ENCODE data around the gene ARID5A. TPM values are rescaled to one million over a fixed set of nuclear protein-coding genes. Genes with fewer than 3 reads are reported as not detected.
A peak's percentile ranks its signal among the peaks of the same experiment; 100 is the strongest.
"Not testable (repeated sequence)": the region's sequence is repeated elsewhere in the genome, so short reads cannot be mapped to it uniquely, and the experiment has no call there.

ARID5A gene
- total RNA-seq, 1 donor from 2014 or later: 9.7 TPM

DNA sequence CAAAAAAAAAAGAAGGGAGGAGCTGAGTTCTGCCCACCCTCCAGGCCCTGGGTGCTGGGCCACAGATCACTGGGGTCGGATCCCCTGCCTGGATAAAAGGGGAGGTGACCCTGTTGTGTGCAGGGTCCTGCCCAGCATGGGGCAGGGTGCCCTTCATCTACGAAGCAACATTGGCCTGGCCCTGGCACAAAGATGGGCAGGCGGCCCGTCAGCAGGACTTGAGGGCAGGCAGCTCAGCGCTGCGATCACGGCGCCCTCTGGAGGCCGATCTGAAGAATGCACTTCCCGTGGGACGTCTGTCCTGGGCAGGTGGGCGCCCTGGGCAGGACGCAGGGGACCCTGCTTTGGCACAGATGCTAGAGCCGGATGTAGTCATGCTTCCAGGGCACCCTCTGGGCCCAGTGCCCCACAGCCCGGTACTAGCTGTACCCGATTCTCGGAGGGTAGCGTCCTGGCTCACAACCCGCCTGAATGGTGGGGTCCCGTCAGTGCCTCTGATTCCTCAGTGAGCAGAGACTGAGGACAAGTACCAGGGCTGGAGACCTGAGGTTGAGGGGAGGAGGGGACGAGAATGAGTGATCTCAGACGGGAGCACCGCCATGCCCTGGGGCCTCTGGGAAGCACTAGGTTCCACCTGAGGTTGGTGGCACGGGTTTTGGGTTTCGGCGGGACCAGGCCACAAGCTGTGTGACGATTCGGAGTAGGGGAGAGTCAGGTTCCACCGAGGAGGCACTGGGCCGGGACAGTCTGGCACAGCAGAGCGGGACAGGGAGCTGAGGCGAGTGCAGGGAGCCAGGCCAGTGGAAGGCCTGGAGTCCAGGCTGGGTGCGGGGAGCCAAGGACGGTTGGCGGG lies 18.0 kb downstream of the ARID5A start:
- peak; percentile 70 to 82 for DNase-seq (ENCODE audit: low read depth in 2 of 2)

DNA sequence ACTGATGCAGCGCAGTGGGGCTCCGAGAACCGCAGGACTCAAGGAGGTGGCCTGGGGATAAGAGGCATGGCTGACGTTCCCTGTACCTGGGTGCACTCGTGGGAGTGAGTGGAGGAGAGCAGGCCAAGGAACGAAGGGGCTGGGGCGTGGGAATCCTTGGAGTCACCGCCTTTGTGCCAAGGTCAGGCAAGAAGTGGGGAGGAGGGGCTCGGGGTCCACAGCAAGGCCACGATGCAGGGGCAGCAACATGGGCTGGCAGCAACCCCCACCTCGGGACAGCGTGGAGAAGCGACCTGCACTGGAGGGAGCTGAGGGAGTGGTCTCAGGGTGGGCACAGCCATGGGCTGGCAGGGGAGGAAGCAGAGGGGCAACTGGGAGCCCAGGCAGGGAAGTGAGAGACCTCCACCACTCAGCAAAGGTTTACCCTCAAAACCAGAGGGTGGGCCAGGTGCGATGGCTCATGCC lies 18.6 kb downstream of the ARID5A start:
- DNase-seq (ENCODE audit: low read depth in 2 of 2): no peak

DNA sequence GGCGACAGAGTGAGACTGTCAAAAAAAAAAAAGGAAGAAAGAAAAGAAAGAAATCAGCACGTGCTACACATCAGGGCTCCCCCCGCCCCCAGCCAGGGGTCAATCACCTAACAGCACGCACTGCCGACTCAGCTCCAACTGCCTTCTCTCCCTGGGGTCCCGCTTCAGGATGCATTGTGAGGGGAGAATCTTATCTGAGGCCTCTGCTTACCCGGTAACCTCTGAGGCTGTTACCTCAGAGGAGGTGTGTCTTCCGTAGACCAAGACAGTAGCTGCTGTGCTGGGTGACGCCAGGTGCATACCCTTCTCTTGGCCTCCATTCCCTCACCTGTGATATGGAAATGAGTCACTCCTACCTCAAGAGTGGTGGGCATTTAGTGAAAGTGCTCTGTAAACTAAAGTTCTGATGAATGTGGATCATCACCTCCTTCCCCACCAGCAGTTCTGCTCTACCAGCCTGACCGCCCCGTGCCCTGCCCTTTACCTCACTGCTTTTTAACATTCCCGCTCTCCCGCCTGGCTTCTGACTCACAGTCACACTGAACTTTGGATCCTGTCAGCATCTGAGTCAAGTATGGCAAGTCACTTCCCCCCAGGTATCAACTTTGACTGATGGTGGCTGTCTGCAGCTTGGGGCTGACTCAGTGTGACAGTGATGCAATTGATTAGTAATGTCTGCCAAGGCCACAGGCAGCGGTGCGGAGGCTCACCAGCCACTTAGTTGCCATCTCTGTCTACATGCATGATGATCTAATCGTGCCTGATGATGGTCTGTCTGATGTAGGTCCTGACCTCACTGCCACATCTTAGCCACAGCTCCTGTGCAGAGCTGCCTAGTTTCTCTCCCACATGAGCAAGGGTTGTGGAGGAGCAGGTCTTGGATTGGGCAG lies 20.1 kb downstream of the ARID5A start:
- DNase-seq (ENCODE audit: low read depth in 2 of 2): peak in 1 of 2 donors; percentile 65

DNA sequence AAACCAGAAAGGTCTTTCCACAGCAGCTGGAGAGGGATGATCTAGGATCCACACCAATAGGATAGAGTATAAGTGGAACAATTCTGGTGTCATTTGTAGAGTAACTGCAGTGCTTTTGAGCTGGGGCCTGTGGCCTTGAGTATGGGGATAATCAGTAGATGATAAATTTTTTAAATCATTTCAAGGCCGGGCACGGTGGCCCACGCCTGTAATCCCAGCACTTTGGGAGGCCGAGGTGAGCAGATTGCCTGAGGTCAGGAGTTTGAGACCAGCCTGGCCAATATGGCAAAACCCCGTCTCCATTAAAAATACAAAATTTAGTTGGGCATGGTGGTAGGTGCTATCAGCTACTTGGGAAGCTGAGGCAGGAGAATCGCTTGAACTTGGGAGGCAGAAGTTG lies 20.9 kb downstream of the ARID5A start:
- DNase-seq (ENCODE audit: low read depth in 2 of 2): not testable (repeated sequence)

DNA sequence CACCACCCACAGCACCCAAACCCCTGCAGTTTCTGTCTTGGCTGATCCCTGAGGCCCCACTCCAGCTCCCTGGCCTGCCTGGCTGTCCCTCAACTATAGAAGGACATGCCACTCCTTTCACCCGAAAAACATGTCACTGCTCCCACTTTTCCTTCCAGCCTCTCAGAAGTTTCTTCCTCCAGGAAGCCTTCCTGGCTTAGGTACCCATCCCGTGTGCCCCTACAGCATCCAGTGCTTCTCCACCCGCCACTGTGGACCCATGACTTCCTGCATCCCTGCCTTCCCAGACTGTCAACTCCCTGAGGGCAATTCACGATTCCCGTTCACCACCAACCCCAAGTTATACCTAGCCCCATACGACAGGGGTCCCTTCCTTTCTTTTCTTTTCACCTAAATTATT lies 21.5 kb downstream of the ARID5A start:
- DNase-seq (ENCODE audit: low read depth in 2 of 2): no peak

DNA sequence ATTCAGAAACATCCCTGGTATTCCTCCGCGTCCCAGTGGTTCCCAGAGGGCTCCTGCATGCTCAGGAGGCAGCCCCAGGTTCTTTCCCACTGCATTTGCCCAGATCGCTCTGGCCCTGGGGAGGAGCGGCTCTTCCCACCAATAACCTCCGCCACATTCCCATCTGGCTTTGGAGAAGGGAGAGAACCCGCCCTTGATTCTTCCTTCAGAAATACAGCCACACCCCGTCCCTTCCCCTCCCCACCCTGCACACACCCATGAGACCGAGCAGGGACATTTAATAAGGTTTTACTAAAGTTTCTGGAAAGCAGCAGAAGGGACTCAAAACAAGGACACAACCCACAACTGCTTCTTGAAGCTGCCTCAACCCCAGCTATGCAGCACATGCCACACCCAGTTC lies 21.9 kb downstream of the ARID5A start:
- no peak for DNase-seq (ENCODE audit: low read depth in 2 of 2)

DNA sequence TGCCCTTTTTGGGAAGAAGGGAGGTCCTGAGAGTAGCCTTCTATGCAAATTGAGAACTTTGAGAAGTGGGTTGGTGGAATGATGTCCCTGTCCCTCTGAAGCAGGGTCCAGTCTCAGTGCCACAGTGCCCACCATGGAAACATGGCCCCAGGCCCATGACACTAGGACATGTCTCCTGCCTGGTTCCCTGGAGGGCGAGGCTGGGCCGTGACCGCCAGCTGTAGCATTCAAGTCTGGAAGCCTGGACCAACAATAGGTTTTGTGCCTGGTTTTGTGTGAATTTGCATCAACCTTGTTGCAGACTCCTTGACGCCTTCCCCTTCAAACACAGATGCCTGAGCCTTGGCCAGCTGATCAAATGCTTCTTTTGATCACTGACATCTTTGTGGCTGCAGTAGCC lies 27.5 kb downstream of the ARID5A start:
- DNase-seq (ENCODE audit: low read depth in 2 of 2): no peak

DNA sequence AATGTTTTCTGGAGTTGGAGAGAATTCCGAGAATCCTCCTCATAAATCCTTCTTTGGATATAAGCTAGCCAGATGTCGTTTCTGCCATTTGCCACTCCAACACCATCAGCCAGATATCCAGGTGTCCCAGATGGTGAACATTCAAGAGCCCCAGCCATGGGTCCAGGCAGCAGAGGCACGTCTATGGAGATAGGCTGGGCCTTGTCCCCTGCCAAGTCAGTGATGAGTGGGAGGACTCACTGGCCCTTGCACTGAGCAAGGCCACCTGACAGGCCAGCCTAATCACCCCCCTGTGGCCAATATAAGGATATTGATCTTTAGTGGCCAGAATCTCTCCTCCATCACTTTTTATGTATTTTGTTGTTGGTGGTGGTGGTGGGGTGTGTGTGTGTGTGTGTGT lies 28.0 kb downstream of the ARID5A start:
- DNase-seq (ENCODE audit: low read depth in 2 of 2): no peak

DNA sequence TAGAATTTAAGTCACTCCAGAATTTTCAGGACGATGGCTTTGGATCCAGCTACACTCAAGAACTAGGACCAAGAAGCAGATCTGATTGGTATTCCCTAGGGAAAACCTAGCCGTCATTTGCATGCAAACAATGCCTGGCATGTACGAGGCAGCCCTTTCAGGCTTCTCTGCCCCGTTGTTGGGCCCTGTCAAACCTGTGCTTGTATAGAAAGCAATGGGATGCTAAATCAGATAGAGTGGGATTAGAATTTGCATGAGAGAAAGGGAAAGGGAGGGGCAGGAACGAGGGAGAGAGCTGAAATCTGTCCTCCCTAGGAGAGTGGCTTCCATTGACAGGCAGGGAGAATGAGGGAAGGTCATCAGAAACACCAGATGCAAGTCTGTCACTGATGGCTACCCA lies 28.6 kb downstream of the ARID5A start:
- no peak for DNase-seq (ENCODE audit: low read depth in 2 of 2)

DNA sequence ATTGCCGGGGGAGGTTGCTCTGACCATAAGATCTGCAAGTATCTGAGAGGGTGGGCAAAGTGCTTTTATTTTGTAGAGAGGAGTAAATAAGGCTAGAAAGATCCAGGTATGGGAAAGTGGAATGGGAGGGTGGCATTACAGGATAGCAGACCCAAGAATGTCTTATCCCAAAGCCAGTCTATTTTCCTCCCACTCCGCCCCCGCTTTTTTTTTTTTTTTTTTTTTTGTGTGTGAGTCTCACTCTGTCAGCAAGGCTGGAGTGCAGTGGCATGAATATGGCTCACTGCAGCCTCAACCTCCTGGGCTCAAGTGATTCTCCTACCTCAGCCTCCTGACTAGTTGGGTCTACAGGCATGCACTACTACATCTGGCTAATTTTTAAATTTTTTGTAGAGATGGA lies 31.5 kb downstream of the ARID5A start:
- DNase-seq (ENCODE audit: low read depth in 2 of 2): no peak

DNA sequence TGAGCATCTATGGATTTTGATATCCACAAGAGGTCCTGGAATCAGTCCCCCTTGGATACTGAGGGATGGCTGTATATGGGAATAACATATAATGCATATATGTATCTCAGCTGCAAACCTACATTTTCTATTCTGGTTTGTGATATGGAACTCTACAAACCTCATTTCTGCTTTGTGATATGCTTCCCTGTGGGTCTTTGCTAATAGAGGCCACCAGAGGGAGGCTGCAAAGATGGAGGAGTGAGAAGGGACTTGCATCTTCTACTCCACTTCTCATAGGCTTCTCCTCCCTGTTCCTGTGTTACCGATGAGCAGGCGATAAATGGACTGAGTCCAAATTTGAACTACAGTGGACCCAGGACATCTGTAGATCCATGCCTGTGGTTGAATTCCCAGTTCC lies 37.8 kb downstream of the ARID5A start:
- no peak for DNase-seq (ENCODE audit: low read depth in 2 of 2)

DNA sequence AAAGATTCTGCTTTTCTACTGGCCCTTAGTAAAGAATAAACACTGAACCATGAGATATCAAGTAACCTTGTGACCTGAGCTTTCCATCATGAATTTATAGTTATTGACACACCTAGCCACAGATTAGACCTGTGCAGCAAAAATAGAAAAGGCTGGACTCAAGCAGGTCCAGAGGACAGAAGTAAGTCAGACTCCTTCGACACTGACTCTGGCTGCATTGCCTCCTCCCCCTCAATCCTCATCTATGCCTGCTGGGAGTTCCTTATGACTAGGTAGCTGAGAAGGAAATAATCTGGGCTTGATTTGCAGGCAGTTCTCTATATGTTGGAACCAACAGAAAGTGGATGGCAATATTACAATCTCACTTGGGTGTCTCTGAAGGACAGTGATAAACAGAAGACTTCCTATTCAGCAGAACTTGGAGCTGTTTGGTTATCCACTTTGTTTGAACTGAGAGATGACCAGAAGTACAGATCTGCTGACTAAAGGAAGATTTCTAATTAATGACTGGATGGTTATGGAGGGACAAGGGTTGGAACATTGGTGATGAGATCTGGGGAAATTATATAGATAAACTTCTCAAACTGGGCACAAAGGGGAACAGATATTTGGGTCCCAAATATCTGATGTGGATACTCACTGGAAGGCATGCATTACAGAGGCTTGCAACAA lies 39.4 kb downstream of the ARID5A start:
- DNase-seq (ENCODE audit: low read depth in 2 of 2): no peak

DNA sequence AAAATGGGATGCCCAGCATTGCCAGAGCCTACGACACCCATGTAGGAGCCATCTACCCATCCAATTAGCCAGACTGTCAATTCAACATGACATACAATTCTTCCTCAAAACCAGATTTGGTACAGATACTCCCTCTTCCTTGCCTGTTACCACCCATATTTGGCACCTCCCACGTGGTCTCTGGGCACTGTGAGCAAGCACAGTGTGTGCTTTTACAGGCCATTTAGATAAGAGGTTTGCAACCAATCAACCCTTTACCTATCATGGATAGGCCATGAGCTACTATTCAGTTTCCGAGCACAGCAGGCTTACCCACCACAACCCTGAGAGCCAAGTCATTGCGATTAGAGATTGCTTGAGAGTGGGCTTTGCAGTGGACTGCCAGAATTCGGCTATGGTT lies 40.9 kb downstream of the ARID5A start:
- DNase-seq (ENCODE audit: low read depth in 2 of 2): no peak

DNA sequence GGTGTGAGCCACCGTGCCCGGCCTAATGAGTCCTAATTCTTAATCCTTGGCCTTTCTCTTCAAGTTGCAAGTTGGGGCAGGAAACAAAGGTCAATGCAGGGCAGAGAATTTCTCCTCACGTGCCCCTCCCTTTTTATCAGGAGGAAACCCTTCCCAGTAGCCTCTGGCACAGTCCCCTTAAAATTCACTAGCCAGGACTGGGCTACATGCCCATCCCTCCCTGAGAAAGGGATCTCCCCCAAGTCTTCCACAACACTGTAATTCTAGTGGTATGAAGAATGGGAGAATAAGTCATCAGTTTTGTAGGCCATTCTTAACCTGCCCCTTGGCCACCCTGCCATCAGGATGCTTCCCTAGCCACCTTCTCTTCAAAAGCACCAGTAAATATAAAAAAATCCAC lies 42.2 kb downstream of the ARID5A start:
- no peak for DNase-seq (ENCODE audit: low read depth in 2 of 2)

DNA sequence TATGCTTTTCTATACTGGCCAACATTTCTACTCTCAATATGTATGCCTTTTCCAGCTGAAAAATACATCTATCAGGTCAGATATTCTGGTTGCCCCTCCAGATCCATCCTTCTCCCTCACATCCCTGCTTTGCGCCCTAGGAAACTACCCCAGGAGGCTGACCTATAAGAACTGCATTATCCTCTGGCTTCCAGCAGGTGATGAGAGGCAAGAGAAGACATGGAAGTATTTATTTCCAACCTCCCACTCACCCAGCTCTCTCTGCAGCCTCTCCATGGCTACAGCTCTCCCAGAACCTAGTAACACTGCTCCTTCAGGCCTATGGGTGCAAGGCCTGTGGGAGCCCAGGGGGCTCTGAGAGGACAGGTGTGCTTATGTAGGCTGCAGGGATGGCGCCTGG lies 42.9 kb downstream of the ARID5A start:
- no peak for DNase-seq (ENCODE audit: low read depth in 2 of 2)

DNA sequence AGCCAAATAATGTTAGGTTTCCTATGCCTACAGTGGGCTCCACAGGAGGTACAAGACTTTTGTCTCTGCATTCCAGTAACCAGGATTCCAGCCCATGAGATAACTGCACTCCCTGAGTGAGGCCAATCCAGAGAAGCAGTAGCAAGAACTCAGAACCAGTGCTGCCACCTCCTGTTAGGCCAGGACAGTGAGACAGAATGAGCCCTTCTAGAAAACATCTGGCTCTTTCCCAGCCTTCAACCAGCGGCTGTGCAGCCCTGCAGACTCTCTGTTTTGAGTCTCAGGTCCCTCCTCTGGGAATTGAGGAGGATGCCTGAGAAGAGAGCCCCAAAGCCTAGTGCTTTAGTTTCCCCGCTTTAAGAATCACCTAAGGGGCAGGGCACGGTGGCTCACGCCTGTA lies 44.2 kb downstream of the ARID5A start:
- DNase-seq (ENCODE audit: low read depth in 2 of 2): no peak

DNA sequence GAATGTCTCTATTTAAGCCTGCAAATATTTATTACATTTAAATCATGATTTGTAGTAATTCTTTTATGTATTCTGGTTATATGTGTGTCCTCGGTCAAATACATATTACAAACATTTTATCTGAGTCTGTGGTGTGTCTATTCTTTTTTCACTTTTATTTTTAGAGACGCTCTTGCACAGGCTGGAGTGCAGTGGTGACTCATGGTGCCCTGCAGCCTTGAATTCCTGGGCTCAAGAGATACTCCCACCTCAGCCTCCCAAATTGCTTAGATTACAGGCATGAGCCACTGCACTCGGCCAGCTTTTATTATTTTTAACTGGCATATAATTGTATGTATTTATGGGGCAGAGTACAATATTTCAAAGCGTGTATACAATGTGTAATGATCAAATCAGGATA lies 47.5 kb downstream of the ARID5A start:
- no peak for DNase-seq (ENCODE audit: low read depth in 2 of 2)

DNA sequence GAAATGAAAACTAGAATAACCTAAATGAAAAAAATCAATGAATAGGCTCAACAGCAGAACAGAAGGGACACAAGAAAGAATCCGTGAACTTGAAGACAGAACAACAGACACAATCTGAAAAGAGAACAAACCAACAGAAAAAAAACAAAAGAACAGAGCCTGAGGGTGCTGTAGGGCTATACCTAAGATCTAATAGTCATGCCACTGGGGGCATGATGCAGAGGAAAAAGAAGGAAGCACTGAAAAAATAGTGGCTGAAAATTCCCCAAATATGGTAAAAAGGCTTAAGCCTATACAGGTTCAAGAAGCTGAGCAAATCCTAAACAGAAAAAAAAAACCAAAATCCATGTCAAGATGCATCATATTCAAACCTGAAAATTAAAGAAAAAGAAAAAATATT lies 51.3 kb downstream of the ARID5A start:
- no peak for DNase-seq (ENCODE audit: low read depth in 2 of 2)

DNA sequence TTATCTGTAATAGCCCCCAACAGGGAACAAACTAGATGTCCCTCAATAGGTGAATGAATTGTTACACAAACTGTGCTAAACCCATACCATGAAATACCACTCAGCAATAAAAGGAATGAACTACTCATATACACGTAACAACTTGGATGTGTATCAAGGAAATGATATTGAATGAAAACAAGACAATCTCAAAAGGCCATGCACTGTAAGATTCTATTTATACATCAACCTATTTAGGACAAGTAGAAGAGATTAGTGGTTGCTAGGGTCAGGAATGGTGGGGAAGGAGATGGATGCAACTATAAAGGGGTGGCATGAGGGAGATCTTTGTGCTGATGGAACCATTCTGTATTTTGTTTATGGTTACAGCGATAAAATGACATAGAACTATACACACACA lies 54.5 kb downstream of the ARID5A start:
- no peak for DNase-seq (ENCODE audit: low read depth in 2 of 2)

DNA sequence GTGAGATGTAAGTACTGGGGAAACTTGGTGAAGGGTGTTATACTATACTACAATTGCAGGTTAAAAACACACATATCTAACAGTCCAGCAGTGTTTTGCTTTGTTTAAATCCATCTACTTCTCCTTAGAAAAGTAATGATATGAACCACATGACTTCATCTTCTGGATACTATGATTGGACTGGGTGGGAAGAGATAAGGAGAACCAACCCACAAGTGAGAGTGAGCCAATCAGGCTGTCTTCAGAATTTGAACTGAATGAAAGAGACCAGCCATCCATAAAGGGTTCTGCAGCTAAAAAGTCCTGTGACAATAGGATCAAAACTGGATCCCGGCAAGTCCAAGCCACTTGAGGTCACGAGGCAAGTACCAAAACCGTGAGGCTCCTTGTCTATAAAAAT lies 54.9 kb downstream of the ARID5A start:
- DNase-seq (ENCODE audit: low read depth in 2 of 2): no peak

DNA sequence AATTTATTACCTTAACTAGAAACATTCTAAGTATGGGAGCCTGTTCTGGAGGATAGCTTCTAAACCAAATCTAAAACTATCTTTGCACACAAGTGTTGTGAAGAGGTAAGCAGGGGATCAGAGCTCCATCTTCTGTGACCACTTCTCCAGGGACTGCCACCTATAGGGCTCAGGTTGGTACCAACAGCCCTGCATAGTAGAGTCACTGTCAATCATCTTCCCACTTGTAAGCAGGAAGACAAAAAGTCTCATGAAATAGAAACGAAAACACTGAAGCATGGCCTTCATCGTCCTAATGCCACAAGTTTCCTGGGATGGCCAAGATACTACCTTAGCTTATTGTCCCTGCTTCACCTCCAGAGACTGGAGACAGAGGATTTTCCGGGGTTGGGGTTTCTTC lies 57.7 kb downstream of the ARID5A start:
- DNase-seq (ENCODE audit: low read depth in 2 of 2): no peak

DNA sequence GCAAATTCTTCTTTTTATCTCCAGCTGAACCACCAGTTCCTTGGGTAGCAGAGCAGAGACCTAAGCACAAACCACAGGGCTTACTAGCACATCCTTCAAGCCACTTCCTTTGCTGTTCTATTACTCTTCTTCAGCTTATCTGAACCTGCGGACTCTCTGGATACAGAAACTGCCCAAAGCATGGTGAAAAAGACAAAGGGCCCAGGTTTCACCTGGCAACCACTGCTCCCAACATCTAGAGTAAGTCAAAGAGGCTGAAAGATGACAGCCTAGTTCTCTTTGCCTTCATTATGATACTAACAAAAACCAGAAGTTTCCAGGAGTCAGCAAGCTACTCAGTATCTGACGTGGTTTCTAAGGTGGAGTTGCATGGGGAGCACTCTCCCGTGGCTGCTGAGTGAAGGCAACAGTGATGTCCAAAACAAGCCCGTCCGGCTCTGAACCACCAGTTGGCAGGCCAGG lies 58.2 kb downstream of the ARID5A start:
- no peak for DNase-seq (ENCODE audit: low read depth in 2 of 2)
